ENCODE results near the gene VPS26A.

DNA sequence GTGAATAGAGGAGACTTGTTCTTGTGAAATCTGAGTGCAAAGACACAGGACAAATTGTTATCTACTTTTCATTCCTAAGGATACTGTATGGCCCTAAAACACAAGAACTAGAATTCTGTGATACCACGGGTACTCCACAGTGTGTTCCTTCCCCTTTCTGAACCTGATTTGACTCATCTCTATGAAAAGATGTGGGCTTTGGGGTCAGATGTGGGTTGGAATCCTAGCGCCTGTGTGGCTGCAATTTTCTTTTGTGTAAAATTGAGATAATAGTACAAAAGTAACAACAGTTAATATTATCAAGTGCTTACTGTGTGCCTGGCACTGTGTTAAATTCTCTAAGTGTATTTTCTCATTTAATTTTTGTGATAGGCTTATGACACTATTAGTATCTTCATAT is 27.9 kb upstream of the VPS26A start:
- TF ChIP-seq, protein P1, sequence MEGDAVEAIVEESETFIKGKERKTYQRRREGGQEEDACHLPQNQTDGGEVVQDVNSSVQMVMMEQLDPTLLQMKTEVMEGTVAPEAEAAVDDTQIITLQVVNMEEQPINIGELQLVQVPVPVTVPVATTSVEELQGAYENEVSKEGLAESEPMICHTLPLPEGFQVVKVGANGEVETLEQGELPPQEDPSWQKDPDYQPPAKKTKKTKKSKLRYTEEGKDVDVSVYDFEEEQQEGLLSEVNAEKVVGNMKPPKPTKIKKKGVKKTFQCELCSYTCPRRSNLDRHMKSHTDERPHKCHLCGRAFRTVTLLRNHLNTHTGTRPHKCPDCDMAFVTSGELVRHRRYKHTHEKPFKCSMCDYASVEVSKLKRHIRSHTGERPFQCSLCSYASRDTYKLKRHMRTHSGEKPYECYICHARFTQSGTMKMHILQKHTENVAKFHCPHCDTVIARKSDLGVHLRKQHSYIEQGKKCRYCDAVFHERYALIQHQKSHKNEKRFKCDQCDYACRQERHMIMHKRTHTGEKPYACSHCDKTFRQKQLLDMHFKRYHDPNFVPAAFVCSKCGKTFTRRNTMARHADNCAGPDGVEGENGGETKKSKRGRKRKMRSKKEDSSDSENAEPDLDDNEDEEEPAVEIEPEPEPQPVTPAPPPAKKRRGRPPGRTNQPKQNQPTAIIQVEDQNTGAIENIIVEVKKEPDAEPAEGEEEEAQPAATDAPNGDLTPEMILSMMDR (IDR thresholded peaks at IDR 0.05), result no peak
- no peak for TF ChIP-seq POLR2AphosphoS5 (IDR thresholded peaks at IDR 0.05; ENCODE audit: insufficient read depth in 1 of 2, low read depth in 1 of 2)

Measured in vagina (tissue), 2 donors.